DOHH2 (cell line): ENCODE measurements around the gene CRHBP.

Experiments used
- CTCF ChIP-seq: fragments of 200-600 bp; sonication (generic); IDR thresholded peaks from one replicate; pipeline ENCODE4 v1.5.1; 2014; ENCODE audit warnings: antibody characterized with exemption, mild to moderate bottlenecking, low read depth, low read length; ENCODE audit not compliant: poor library complexity, severe bottlenecking
- EZH2phosphoT487 ChIP-seq: fragments of 200-600 bp; sonication (generic); IDR thresholded peaks from 2 replicates; pipeline ENCODE4 v1.6.1; 2017; ENCODE audit warnings: borderline replicate concordance, mild to moderate bottlenecking, antibody characterized with exemption, low read length, moderate library complexity, mixed read lengths

GRCh38 chr5:76960004-76960625, 7.3 kb downstream of the CRHBP start:
- TF ChIP-seq CTCF (no peak), EZH2phosphoT487 (no peak)
